Medulla oblongata (tissue), 1 donor: ENCODE measurements around the gene GDF7.
"Not testable (repeated sequence)": the region's sequence is repeated elsewhere in the genome, so short reads cannot be mapped to it uniquely, and the experiment has no call there.

Source experiments
- DNase-seq: peaks from one replicate; pipeline ENCODE4 v3.0.0-alpha.2; 2015; ENCODE audit errors: extremely low spot score

The GDF7 gene

GRCh38 chr2:20698916-20699613 is 32.1 kb downstream of the GDF7 start:
- no peak for DNase-seq

- DNase-seq: no peak
Observed at GRCh38 chr2:20702563-20702962, 35.6 kb downstream of the GDF7 start.

GRCh38 chr2:20704886-20705285 is 37.9 kb downstream of the GDF7 start:
- DNase-seq: no peak

GRCh38 chr2:20706217-20706616 is 39.3 kb downstream of the GDF7 start:
- no peak for DNase-seq

GRCh38 chr2:20706786-20707185 is 39.8 kb downstream of the GDF7 start:
- no peak for DNase-seq

- no peak for DNase-seq
Observed at GRCh38 chr2:20707601-20708000, 40.7 kb downstream of the GDF7 start.

- DNase-seq: not testable (repeated sequence)
Observed at GRCh38 chr2:20711641-20712040, 44.7 kb downstream of the GDF7 start.

- DNase-seq: not testable (repeated sequence)
Observed at GRCh38 chr2:20713585-20713984, 46.6 kb downstream of the GDF7 start.

- DNase-seq: not testable (repeated sequence)
Observed at GRCh38 chr2:20714412-20714811, 47.5 kb downstream of the GDF7 start.

- DNase-seq: not testable (repeated sequence)
Observed at GRCh38 chr2:20716164-20716563, 49.2 kb downstream of the GDF7 start.

- no peak for DNase-seq
Observed at GRCh38 chr2:20717641-20718040, 50.7 kb downstream of the GDF7 start.

GRCh38 chr2:20722592-20723240 is 55.8 kb downstream of the GDF7 start:
- DNase-seq: no peak

GRCh38 chr2:20723543-20723942 is 56.6 kb downstream of the GDF7 start:
- DNase-seq: no peak

- DNase-seq: no peak
Observed at GRCh38 chr2:20724500-20725053, 57.6 kb downstream of the GDF7 start.

GRCh38 chr2:20725782-20726181 is 58.8 kb downstream of the GDF7 start:
- no peak for DNase-seq

- no peak for DNase-seq
Observed at GRCh38 chr2:20726913-20727312, 60.0 kb downstream of the GDF7 start.

- DNase-seq: no peak
Observed at GRCh38 chr2:20728114-20728758, 61.3 kb downstream of the GDF7 start.
